Measurements from ENCODE around the gene ZBTB46.

Gene ZBTB46

DNA sequence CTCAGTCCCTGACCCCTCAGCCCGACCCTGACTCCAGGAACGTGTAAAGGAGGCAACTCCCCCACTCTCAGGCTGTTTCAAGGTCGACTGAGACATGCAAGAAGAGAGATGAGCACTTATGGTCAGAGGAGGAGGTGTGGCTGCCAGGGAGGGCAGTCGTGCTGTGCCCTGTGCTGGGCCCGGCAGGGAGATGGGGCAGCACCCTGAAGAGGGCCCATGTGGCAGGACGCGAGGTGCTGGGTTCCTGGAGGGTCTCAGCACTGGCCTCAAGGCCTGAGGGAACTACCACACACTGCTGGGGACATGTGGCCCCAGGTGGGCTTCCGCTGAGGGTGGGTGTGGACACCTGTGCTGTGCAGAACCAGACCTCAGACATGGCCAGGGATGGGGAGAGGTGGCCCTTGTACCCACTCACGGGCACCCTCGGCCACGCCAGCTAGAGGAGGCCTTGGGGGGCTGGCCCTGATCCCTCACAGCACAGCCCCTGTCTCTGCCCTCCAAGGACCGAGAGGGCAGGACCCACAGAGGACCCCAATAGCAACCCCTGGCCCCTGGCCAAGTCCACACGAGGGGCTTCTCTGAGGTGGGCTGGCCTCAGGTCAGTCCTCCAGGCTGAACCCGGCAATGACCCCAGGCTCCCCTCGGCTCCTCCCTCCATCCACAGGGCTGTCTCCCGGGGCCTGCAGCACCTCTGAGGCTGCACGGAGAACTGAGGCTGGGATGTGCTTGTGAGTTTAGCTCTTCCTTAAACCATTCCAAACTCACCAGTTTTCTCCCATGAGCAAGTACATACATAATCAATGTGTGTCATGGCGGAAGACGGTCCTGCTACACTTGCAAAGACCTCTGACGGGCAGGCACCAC is 82.8 kb downstream of the ZBTB46 start:
- no peak for DNase-seq (ENCODE audit: low read depth in 2 of 2, low spot score in 1 of 2)

DNA sequence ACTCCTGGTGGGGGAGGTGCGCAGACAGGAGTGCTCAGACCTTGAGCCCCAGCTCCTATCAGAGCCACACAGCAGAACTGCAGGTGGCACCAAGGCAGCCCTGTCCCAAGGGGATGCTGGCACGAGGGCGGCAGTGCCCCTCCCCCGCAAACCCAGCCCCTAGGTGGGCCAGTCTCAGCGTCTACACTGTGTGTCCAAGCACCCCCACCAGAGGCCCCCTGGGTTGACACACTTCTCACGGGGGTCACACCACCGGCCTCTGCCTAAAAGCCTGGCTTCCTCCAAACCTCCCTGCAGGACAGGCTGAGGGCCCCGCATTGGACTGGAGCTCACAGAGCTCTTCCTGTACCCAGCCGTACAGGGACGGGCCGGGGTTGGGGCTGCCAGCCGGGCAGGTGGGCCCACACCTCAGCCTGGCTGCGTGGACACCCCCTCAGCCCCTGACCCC is 83.4 kb downstream of the ZBTB46 start:
- no peak for DNase-seq (ENCODE audit: low read depth in 2 of 2, low spot score in 1 of 2)

- DNase-seq (ENCODE audit: low read depth in 2 of 2, low spot score in 1 of 2) = no peak
Measured at GRCh38 chr20:63746751-63747315, 84.2 kb downstream of the ZBTB46 start.

DNA sequence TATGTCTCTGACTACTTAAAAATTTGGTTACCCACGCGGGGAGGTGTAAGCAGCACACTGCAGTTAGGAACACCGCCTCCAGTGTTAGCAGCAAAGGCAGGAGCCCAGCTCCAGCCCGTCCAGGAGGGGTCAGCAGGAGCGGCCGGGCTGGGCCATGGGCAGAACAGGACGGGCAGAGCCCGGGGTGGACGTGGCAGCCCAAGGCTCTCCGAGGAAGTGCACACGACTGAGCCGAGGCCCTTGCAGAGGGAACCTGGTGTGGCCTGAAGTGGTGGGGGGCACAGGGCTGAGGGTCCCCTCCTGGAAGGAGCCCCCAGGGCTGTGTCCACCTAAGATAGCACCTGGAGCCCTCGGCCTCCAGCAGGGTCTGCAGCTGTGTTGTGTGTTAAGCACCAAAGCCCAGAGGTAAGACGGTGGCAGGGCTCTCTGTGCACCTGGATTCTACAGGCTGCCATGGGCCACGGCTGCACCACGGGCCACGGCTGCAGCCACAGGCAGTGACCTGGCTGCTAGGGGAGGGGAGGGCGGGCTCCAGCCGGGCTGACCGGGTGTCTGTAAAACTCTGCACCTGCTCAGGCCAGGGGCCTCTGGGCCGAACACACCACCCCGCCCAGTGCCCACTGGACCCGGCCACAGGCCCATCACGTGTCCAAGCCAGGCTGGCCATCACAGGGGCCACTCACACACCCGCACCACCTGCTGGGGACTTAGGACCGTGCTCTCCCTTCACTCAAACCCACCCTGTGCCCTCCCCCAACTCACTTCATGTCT is 84.9 kb downstream of the ZBTB46 start:
- no peak for DNase-seq (ENCODE audit: low read depth in 2 of 2, low spot score in 1 of 2)

GRCh38 chr20:63745424-63745805 is 85.6 kb downstream of the ZBTB46 start:
- no peak for DNase-seq (ENCODE audit: low read depth in 2 of 2, low spot score in 1 of 2)

DNA sequence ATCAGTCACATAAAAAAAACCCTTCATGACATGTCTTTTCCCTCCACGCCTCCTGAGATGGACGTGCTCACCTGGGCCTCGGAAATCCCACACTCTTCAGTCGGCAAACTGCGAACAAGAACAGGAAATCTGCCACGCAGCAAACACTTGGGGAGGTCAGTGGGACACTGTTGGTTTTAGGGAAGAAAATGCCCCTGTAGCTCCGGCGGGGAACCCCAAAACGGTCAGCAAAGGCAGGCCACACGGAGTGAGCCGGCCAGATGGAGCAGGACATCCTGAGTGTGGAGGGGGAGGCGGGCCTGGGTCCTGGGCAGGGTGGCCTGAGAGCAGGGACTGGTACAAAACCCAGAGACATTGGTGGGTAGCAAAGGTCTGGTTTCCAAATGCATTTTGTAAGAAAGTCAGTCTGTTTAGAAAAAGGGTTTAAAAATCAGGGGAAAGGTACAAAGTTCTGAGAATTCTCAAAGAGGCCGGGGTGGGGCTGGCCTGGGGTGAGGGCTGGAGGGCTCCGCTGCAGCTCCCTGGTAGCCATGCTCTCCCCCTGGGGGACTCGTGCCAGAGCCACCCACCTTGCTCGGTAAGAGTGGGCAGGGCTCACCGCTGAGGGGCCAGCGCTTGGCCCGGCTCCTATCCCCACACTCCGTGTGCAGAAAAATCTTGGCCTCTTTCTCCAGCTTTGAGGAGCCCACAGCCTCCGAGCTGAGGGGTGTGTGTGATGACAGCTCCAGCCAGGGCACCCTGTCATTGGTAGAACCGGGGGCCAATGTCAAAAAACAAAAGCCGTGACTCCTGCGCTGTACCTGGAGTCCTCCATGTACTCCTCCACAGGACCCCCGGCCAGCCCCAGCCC is 86.3 kb downstream of the ZBTB46 start:
- DNase-seq (ENCODE audit: low read depth in 2 of 2, low spot score in 1 of 2) = no peak

- DNase-seq (ENCODE audit: low read depth in 2 of 2, low spot score in 1 of 2) = no peak
Measured at GRCh38 chr20:63744158-63744557, 86.9 kb downstream of the ZBTB46 start.

DNA sequence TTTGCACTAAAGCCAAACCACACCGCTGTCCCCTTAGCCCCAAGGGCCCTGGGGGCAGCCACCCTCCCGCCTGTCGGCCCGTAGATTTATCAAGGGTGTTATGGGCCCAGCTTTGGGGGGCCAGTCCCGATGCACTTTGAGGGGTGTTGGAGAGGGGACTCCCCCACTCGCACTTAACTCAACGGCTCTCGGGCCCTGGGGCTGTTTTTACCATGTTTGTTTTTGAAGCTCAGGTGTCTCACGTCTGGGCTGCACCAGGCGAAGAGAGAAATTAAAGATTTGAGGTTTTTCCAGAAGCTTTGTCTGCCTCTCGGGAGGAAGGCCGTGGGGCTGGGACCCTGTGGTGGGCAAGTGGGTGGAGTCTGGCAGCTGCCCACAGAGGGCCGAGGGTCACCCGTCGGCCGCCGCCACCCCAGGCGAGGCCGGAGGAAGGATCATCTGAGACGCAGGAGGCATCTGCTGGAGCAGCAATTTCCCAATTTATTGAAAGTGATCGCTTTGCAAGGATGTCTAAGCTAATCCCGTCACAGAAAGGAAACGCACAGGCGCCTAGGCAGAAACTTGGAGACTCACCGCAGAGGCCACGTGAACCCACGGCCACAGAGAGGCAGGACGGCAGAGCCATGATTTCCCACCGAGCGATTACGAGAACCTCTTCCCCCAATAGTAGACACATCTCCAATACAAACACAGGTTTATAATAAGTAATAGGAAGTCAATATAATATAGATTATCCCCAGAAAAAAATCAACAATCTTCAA is 87.7 kb downstream of the ZBTB46 start:
- DNase-seq (ENCODE audit: low read depth in 2 of 2, low spot score in 1 of 2) = no peak

- DNase-seq (ENCODE audit: low read depth in 2 of 2, low spot score in 1 of 2) = no peak
Measured at GRCh38 chr20:63742381-63743024, 88.6 kb downstream of the ZBTB46 start.

- no peak for DNase-seq (ENCODE audit: low read depth in 2 of 2, low spot score in 1 of 2)
Measured at GRCh38 chr20:63741676-63742380, 89.2 kb downstream of the ZBTB46 start.

GRCh38 chr20:63741354-63741675 is 89.7 kb downstream of the ZBTB46 start:
- no peak for DNase-seq (ENCODE audit: low read depth in 2 of 2, low spot score in 1 of 2)

DNA sequence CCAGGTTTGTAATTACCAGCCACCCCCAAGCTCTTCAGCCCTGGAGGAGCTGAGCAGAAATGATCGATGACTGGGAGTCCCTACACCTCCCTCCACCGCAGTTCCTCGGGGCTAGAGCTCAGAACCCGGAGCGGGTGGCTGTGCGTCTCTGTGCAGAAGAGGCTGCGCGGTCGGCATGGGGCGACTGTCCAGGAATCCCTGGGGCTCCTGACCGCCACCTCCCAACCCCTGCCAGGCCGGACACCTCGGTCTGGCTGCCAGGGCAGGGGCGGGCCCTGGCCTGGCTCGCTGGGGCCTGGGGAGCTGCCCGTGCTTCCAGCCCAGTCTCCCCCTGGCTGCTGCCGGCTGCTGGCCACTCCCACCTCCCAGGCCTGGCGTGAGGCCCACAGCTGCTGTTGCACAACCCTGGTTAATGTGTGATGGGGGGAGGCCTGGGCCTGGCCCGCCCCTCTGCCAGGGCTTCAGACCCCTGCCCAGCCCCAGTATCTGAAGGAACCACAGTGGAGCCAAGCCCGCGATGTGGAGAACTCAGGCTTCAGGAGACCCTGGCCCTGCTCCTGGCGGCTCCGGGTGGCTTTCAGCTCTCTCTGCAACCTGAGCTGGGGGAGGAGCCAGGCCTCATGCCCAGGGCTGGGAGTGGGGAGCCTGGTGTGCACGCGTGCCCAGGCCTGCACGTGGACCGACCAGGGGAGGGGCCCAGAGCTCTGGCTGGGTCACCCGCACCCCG is 90.3 kb downstream of the ZBTB46 start:
- no peak for DNase-seq (ENCODE audit: low read depth in 2 of 2, low spot score in 1 of 2)

DNA sequence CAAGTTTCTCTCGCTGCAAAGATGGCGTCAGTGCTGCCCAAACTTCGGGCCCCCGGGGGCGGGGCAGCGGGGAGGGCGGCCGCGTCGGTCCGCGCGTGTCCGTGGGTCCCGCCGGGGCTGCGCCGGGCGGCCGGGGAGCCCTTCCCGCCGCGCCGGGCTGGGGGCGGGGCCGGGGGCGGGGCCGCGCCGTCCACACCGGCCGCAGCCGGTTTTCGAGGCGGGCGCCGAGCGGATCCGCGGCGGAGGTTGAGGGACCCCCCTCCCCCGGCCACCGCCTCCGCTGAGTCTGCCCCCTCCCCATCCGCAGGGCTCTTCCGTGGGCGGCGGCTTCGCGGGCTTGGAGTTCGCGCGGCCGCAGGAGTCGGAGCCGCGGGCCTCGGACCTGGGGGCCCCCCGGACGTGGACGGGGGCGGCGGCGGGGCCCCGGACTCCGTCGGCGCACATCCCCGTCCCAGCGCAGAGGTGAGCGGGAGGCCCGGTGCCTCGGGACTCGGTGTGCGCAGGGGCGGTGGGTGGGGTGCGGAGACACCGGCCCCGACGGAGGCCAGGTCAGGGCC is 90.9 kb downstream of the ZBTB46 start:
- DNase-seq (ENCODE audit: low read depth in 2 of 2, low spot score in 1 of 2) = no peak

GRCh38 chr20:63739130-63740069 is 91.7 kb downstream of the ZBTB46 start, which contains the start of gene SLC2A4RG:
Gene SLC2A4RG (plus strand): TSS chr20:63739776. CDS start chr20:63739913, 137 bp downstream.
- no peak for DNase-seq (ENCODE audit: low read depth in 2 of 2, low spot score in 1 of 2)

DNA sequence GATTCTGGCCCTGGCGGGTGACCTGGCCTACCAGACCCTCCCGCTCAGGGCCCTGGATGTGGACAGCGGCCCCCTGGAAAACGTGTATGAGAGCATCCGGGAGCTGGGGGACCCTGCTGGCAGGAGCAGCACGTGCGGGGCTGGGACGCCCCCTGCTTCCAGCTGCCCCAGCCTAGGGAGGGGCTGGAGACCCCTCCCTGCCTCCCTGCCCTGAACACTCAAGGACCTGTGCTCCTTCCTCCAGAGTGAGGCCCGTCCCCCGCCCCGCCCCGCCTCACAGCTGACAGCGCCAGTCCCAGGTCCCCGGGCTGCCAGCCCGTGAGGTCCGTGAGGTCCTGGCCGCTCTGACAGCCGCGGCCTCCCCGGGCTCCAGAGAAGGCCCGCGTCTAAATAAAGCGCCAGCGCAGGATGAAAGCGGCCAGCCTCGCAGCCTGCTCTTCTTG is 92.4 kb downstream of the ZBTB46 start:
- no peak for DNase-seq (ENCODE audit: low read depth in 2 of 2, low spot score in 1 of 2)

DNA sequence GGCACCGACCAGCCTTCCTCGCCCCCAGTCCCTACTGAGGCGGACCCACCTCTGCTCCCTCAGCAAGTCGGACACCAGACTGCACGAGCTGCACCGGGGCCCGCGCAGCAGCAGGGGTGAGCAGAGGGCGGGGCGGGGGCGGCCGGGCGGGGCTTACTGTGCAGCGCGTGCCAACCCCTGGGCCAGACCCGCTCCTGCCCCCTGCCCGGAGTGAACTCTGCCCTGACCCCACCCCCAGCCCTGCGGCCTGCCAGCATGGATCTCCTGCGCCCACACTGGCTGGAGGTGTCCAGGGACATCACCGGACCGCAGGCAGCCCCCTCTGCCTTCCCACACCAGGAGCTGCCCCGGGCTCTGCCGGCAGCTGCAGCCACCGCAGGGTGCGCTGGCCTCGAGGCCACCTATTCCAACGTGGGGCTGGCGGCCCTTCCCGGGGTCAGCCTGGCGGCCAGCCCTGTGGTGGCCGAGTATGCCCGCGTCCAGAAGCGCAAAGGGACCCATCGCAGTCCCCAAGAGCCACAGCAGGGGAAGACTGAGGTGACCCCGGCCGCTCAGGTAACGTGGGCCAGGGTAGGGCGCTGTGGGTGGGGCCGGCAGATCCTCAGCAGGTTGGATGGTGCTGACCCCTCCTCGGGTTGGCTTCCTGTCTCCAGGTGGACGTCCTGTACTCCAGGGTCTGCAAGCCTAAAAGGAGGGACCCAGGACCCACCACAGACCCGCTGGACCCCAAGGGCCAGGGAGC is 92.9 kb downstream of the ZBTB46 start:
- no peak for DNase-seq (ENCODE audit: low read depth in 2 of 2, low spot score in 1 of 2)

GRCh38 chr20:63737695-63737944 is 93.4 kb downstream of the ZBTB46 start:
- no peak for DNase-seq (ENCODE audit: low read depth in 2 of 2, low spot score in 1 of 2)
